ENCODE results near the gene CCDC200.

DNA sequence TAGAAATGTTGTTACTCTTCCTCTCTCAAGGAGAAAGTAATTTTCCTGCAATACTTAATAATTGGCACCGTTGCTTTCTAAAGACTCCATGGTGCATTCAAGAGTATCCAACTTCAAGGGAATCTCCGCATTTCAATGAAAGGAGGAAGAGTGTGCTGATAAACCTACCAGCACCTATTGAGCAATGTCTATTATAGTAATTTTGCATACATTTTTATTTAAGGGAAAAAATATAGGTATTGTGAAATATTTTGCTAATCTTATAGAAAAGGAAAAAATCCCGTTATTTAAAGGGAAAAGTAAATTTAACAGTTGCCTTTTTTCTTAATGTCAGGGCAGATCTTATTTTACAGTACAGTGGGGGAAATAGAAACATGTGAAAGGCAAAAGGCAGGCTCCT is 17.8 kb downstream of the CCDC200 start:
- no peak for TF ChIP-seq POLR2A (IDR thresholded peaks at IDR 0.05)
- TF ChIP-seq, protein P1, sequence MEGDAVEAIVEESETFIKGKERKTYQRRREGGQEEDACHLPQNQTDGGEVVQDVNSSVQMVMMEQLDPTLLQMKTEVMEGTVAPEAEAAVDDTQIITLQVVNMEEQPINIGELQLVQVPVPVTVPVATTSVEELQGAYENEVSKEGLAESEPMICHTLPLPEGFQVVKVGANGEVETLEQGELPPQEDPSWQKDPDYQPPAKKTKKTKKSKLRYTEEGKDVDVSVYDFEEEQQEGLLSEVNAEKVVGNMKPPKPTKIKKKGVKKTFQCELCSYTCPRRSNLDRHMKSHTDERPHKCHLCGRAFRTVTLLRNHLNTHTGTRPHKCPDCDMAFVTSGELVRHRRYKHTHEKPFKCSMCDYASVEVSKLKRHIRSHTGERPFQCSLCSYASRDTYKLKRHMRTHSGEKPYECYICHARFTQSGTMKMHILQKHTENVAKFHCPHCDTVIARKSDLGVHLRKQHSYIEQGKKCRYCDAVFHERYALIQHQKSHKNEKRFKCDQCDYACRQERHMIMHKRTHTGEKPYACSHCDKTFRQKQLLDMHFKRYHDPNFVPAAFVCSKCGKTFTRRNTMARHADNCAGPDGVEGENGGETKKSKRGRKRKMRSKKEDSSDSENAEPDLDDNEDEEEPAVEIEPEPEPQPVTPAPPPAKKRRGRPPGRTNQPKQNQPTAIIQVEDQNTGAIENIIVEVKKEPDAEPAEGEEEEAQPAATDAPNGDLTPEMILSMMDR (IDR thresholded peaks at IDR 0.05), result no peak
- TF ChIP-seq POLR2AphosphoS5 (IDR thresholded peaks at IDR 0.05), result no peak
